ENCODE measurements around the gene PHACTR1.
A peak's percentile ranks its signal among the peaks of the same experiment; 100 is the strongest.

- TF ChIP-seq, protein P1, sequence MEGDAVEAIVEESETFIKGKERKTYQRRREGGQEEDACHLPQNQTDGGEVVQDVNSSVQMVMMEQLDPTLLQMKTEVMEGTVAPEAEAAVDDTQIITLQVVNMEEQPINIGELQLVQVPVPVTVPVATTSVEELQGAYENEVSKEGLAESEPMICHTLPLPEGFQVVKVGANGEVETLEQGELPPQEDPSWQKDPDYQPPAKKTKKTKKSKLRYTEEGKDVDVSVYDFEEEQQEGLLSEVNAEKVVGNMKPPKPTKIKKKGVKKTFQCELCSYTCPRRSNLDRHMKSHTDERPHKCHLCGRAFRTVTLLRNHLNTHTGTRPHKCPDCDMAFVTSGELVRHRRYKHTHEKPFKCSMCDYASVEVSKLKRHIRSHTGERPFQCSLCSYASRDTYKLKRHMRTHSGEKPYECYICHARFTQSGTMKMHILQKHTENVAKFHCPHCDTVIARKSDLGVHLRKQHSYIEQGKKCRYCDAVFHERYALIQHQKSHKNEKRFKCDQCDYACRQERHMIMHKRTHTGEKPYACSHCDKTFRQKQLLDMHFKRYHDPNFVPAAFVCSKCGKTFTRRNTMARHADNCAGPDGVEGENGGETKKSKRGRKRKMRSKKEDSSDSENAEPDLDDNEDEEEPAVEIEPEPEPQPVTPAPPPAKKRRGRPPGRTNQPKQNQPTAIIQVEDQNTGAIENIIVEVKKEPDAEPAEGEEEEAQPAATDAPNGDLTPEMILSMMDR (IDR thresholded peaks at IDR 0.05; ENCODE audit: insufficient read depth, low read length), result no peak
- TF ChIP-seq, protein P2, sequence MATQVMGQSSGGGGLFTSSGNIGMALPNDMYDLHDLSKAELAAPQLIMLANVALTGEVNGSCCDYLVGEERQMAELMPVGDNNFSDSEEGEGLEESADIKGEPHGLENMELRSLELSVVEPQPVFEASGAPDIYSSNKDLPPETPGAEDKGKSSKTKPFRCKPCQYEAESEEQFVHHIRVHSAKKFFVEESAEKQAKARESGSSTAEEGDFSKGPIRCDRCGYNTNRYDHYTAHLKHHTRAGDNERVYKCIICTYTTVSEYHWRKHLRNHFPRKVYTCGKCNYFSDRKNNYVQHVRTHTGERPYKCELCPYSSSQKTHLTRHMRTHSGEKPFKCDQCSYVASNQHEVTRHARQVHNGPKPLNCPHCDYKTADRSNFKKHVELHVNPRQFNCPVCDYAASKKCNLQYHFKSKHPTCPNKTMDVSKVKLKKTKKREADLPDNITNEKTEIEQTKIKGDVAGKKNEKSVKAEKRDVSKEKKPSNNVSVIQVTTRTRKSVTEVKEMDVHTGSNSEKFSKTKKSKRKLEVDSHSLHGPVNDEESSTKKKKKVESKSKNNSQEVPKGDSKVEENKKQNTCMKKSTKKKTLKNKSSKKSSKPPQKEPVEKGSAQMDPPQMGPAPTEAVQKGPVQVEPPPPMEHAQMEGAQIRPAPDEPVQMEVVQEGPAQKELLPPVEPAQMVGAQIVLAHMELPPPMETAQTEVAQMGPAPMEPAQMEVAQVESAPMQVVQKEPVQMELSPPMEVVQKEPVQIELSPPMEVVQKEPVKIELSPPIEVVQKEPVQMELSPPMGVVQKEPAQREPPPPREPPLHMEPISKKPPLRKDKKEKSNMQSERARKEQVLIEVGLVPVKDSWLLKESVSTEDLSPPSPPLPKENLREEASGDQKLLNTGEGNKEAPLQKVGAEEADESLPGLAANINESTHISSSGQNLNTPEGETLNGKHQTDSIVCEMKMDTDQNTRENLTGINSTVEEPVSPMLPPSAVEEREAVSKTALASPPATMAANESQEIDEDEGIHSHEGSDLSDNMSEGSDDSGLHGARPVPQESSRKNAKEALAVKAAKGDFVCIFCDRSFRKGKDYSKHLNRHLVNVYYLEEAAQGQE (IDR thresholded peaks at IDR 0.05; ENCODE audit: insufficient replicate concordance, low read depth), result no peak
- TF ChIP-seq POLR2AphosphoS5 (IDR thresholded peaks at IDR 0.05; ENCODE audit: low read depth), result peak; percentile 33; the same call in 1 of the 2 replicates
Observed at GRCh38 chr6:13273931-13274706, 557.6 kb downstream of the PHACTR1 start.
